GM23248 (cell line): ENCODE measurements around the gene ERICH4. TPM values are rescaled to one million over a fixed set of nuclear protein-coding genes. Genes with fewer than 3 reads are reported as not detected.
"Not testable (repeated sequence)": the region's sequence is repeated elsewhere in the genome, so short reads cannot be mapped to it uniquely, and the experiment has no call there.

Experiments
- DNase-seq: peaks from one replicate; pipeline ENCODE4 v3.0.0-alpha.2; 2015
- H2AFZ ChIP-seq: fragments of 200-600 bp; sonication (generic); 2 replicates; pipeline ENCODE4 v1.6.1; 2016; ENCODE audit warnings: antibody characterized with exemption
- H3F3A ChIP-seq: fragments of 200-600 bp; sonication (generic); 2 replicates; pipeline ENCODE4 v1.6.1; 2016; ENCODE audit warnings: mild to moderate bottlenecking, antibody characterized with exemption, mixed run types; ENCODE audit not compliant: insufficient read depth
- H3K27ac ChIP-seq: fragments of 200-600 bp; sonication (generic); 2 replicates; pipeline ENCODE4 v1.5.1; 2016; ENCODE audit warnings: mild to moderate bottlenecking
- H3K27me3 ChIP-seq: fragments of 200-600 bp; sonication (generic); replicated peaks from 2 replicates; pipeline ENCODE4 v1.6.1; 2016; ENCODE audit warnings: mild to moderate bottlenecking; ENCODE audit not compliant: insufficient read depth
- H3K36me3 ChIP-seq: fragments of 200-600 bp; sonication (generic); 2 replicates; pipeline ENCODE4 v1.6.1; 2016; ENCODE audit warnings: low read depth, mild to moderate bottlenecking
- H3K4me1 ChIP-seq: fragments of 200-600 bp; sonication (generic); 2 replicates; pipeline ENCODE4 v1.6.1; 2016; ENCODE audit warnings: mild to moderate bottlenecking; ENCODE audit not compliant: insufficient read depth
- H3K4me2 ChIP-seq: fragments of 200-600 bp; sonication (generic); one replicate; pipeline ENCODE4 v1.6.1; 2016; ENCODE audit warnings: mild to moderate bottlenecking; ENCODE audit not compliant: unreplicated experiment
- H3K4me3 ChIP-seq: fragments of 200-600 bp; sonication (generic); 2 replicates; pipeline ENCODE4 v1.5.1; 2016; ENCODE audit warnings: mild to moderate bottlenecking
- H3K79me2 ChIP-seq: fragments of 200-600 bp; sonication (generic); 2 replicates; pipeline ENCODE4 v1.6.1; 2016; ENCODE audit warnings: mild to moderate bottlenecking; ENCODE audit not compliant: insufficient read depth
- H3K9ac ChIP-seq: fragments of 200-600 bp; sonication (generic); 2 replicates; pipeline ENCODE4 v1.6.1; 2016; ENCODE audit warnings: mild to moderate bottlenecking
- H3K9me2 ChIP-seq: fragments of 200-600 bp; sonication (generic); 2 replicates; pipeline ENCODE4 v1.6.1; 2016; ENCODE audit warnings: mixed run types, mild to moderate bottlenecking, moderate library complexity; ENCODE audit not compliant: insufficient read depth
- H3K9me3 ChIP-seq: fragments of 200-600 bp; sonication (generic); one replicate; pipeline ENCODE4 v1.6.1; 2017; ENCODE audit warnings: low read depth
- H4K20me1 ChIP-seq: fragments of 200-600 bp; sonication (generic); 2 replicates; pipeline ENCODE4 v1.6.0; 2016; ENCODE audit not compliant: insufficient read depth
- EZH2 ChIP-seq: fragments of 200-600 bp; sonication (generic); IDR thresholded peaks from 2 replicates; pipeline ENCODE4 v1.6.1; 2018; ENCODE audit warnings: antibody characterized with exemption, mild to moderate bottlenecking; ENCODE audit not compliant: insufficient read depth, poor library complexity, severe bottlenecking
- EZH2phosphoT487 ChIP-seq: fragments of 200-600 bp; sonication (generic); IDR thresholded peaks from 2 replicates; pipeline ENCODE4 v1.6.1; 2018; ENCODE audit warnings: antibody characterized with exemption, moderate library complexity, mild to moderate bottlenecking, low read depth; ENCODE audit not compliant: insufficient read depth
- WGBS, 2 experiments: methylation state at CpG; one replicate each; pipeline ENCODE4 v1.1.6; 2015 to 2017; ENCODE audit warnings: low lambda C conversion rate in 2 of 2, low coverage in 1 of 2; ENCODE audit errors: missing lambda C conversion rate in 2 of 2; 5-methylcytosine and 5-hydroxymethylcytosine counted together
- in situ Hi-C: fragments of 300-500 bp; cut with MboI; formaldehyde crosslinking; loops from 2 replicates; pipeline ENCODE4 v1.15.0; 2020
- polyA plus RNA-seq: library from polyadenylated mRNA; unstranded; fragments of >200 nt; fragmentation: Nextera tagmentation; extraction: Ambion mirVana; gene quantifications from 2 replicates; pipeline ENCODE4 v1.2.1, GENCODE V29; 2016
- total RNA-seq: library from RNA; depleted of rRNA; stranded (reverse); fragments of >200 nt; shearing (Covaris generic); gene quantifications from 2 replicates; pipeline ENCODE4 v1.2.3, GENCODE V29; 2014

Gene ERICH4
- total and polyA plus RNA-seq, 2 experiments from 2014 or later = not detected

- Histone ChIP-seq H3K9me3 (no peaks in the 10 kb centered on the region), H3K36me3 (no peaks in the 10 kb centered on the region), H3K4me3 (no peak overlapping the region), H3K27me3 (no peaks in the 10 kb centered on the region), H3K27ac (no peak overlapping the region), H3K4me1 (peaks cover 8% of the 10 kb centered on the region), H3K9ac (no peak overlapping the region), H3F3A (no peaks in the 10 kb centered on the region), H3K4me2 (no peak overlapping the region), H3K9me2 (no peaks in the 10 kb centered on the region), H4K20me1 (no peaks in the 10 kb centered on the region), H2AFZ (no peak overlapping the region), H3K79me2 (peaks cover 16% of the 10 kb centered on the region)
- WGBS, 2 experiments = 77% methylated on average over 11 to 12 of the region's 12 CpGs
- TF ChIP-seq EZH2phosphoT487 = no peak
- TF ChIP-seq EZH2 = no peak
- DNase-seq = no peak
- in situ Hi-C loops = no loop called here
Measured at GRCh38 chr19:41403181-41403970, 39.6 kb upstream of the ERICH4 start.

GRCh38 chr19:41405776-41406175, 37.2 kb upstream of the ERICH4 start:
- Histone ChIP-seq H3K9ac (no peak overlapping the region), H3K27ac (no peak overlapping the region), H3K9me2 (no peaks in the 10 kb centered on the region), H3K9me3 (no peaks in the 10 kb centered on the region), H3K4me3 (no peak overlapping the region), H3K4me2 (no peak overlapping the region), H2AFZ (no peak overlapping the region), H3K36me3 (no peaks in the 10 kb centered on the region), H3F3A (no peaks in the 10 kb centered on the region), H3K4me1 (0 out of 2 replicates have a peak, but pooled peaks cover 6% of the 10 kb centered on the region), H3K79me2 (0 out of 2 replicates have a peak, but pooled peaks cover 4% of the 10 kb centered on the region), H4K20me1 (no peaks in the 10 kb centered on the region), H3K27me3 (no peaks in the 10 kb centered on the region)
- TF ChIP-seq EZH2 (no peak), EZH2phosphoT487 (no peak)
- no peak for DNase-seq
- 85 to 87% methylated on average over 6 of the region's 6 CpGs for WGBS, 2 experiments
- in situ Hi-C loops = no loop called here

- Histone ChIP-seq H3K79me2 (0 out of 2 replicates have a peak, but pooled peaks cover 4% of the 10 kb centered on the region), H4K20me1 (no peaks in the 10 kb centered on the region), H3K9ac (no peak overlapping the region), H3K27me3 (no peaks in the 10 kb centered on the region), H3K4me1 (0 out of 2 replicates have a peak, but pooled peaks cover 6% of the 10 kb centered on the region), H3K9me2 (no peaks in the 10 kb centered on the region), H3K9me3 (no peaks in the 10 kb centered on the region), H3K36me3 (no peaks in the 10 kb centered on the region), H3K4me2 (no peak overlapping the region), H3K4me3 (no peak overlapping the region), H2AFZ (no peak overlapping the region), H3F3A (no peaks in the 10 kb centered on the region), H3K27ac (no peak overlapping the region)
- 77 to 78% methylated on average over 4 of the region's 4 CpGs for WGBS, 2 experiments
- in situ Hi-C loops = no loop called here
- DNase-seq = no peak
- no peak for TF ChIP-seq EZH2phosphoT487
- no peak for TF ChIP-seq EZH2
Measured at GRCh38 chr19:41407271-41407670, 35.7 kb upstream of the ERICH4 start.

- Histone ChIP-seq H3K79me2 (0 out of 2 replicates have a peak, but pooled peaks cover 4% of the 10 kb centered on the region), H3K36me3 (no peaks in the 10 kb centered on the region), H3K4me2 (no peak overlapping the region), H3K9me3 (no peaks in the 10 kb centered on the region), H4K20me1 (no peaks in the 10 kb centered on the region), H3K27ac (no peak overlapping the region), H3K9ac (no peak overlapping the region), H3K27me3 (no peaks in the 10 kb centered on the region), H3F3A (no peaks in the 10 kb centered on the region), H2AFZ (no peak overlapping the region), H3K4me1 (0 out of 2 replicates have a peak, but pooled peaks cover 6% of the 10 kb centered on the region), H3K4me3 (no peak overlapping the region), H3K9me2 (no peaks in the 10 kb centered on the region)
- TF ChIP-seq EZH2phosphoT487 (no peak), EZH2 (no peak)
- 42% methylated on average over 4 of the region's 4 CpGs for WGBS, 2 experiments
- in situ Hi-C loops = no loop called here
- DNase-seq = no peak
Measured at GRCh38 chr19:41408256-41408655, 34.7 kb upstream of the ERICH4 start.

GRCh38 chr19:41408846-41409245, 34.1 kb upstream of the ERICH4 start:
- not testable (repeated sequence) for H3K9me3 ChIP-seq, DNase-seq

More at GRCh38 chr19:41408846-41409245, 34.1 kb upstream of the ERICH4 start:
- H3K36me3 ChIP-seq, H3K4me3 ChIP-seq, H3F3A ChIP-seq, H4K20me1 ChIP-seq, H2AFZ ChIP-seq, H3K4me2 ChIP-seq, H3K9ac ChIP-seq, H3K4me1 ChIP-seq, H3K27ac ChIP-seq, H3K27me3 ChIP-seq, H3K79me2 ChIP-seq, in situ Hi-C loops, H3K9me2 ChIP-seq: not testable (repeated sequence)
- 97 to 100% methylated on average over 5 of the region's 5 CpGs for WGBS, 2 experiments
